OCI-LY7 (cell line): ENCODE results near the gene ICOS. TPM values are rescaled to one million over a fixed set of nuclear protein-coding genes. Genes with fewer than 3 reads are reported as not detected.

Experiments used
- BruUV-seq: library from RNA; stranded (reverse); fragments of 400-500 nt; replicated peaks from 2 replicates; lab custom pipeline; 2021; lab: Mats Ljungman, UMichigan
- CTCF ChIA-PET: fragments of 300-600 bp; sonication (Branson Sonifier 250); formaldehyde crosslinking; loops from one replicate; lab custom pipeline; 2022; ENCODE audit warnings: antibody characterized with exemption; ENCODE audit not compliant: unreplicated experiment; lab: Charles Lee
- POLR2A ChIA-PET: fragments of 300-600 bp; sonication (Branson Sonifier 250); formaldehyde crosslinking; loops from one replicate; lab custom pipeline; 2022; ENCODE audit warnings: antibody characterized with exemption; lab: Charles Lee
- DNase-seq: peaks from one replicate; pipeline ENCODE4 v3.0.0-alpha.2; 2015; ENCODE audit warnings: low spot score
- H2AFZ ChIP-seq: fragments of 200-600 bp; sonication (generic), shearing (Covaris generic); 2 replicates; pipeline ENCODE4 v1.6.1; 2014; ENCODE audit warnings: mild to moderate bottlenecking, antibody characterized with exemption, low read length, moderate library complexity
- H3K27ac ChIP-seq: fragments of 200-600 bp; sonication (generic); 2 replicates; pipeline ENCODE4 v1.5.1; 2014; ENCODE audit warnings: mixed run types, low read depth, mild to moderate bottlenecking, moderate library complexity, low read length, inconsistent platforms; ENCODE audit not compliant: poor library complexity, severe bottlenecking
- H3K36me3 ChIP-seq: fragments of 200-600 bp; sonication (generic); 2 replicates; pipeline ENCODE4 v1.6.1; 2014; ENCODE audit warnings: mild to moderate bottlenecking, antibody characterized with exemption, low read length, moderate library complexity, mixed read lengths; ENCODE audit not compliant: insufficient read depth
- H3K4me1 ChIP-seq: fragments of 200-600 bp; sonication (generic); 2 replicates; pipeline ENCODE4 v1.5.1; 2014; ENCODE audit warnings: mild to moderate bottlenecking, low read length; ENCODE audit not compliant: insufficient read depth, poor library complexity, severe bottlenecking
- H3K4me2 ChIP-seq: fragments of 200-600 bp; sonication (generic); 2 replicates; pipeline ENCODE4 v1.6.1; 2014; ENCODE audit warnings: mild to moderate bottlenecking, low read length
- H3K4me3 ChIP-seq: fragments of 200-600 bp; sonication (generic); 2 replicates; pipeline ENCODE4 v1.5.1; 2014; ENCODE audit warnings: mild to moderate bottlenecking, low read depth, low read length; ENCODE audit not compliant: poor library complexity, severe bottlenecking
- H3K79me2 ChIP-seq: fragments of 200-600 bp; sonication (generic); 2 replicates; pipeline ENCODE4 v1.6.1; 2016; ENCODE audit warnings: low read depth, mild to moderate bottlenecking, low read length, moderate library complexity, mixed read lengths; ENCODE audit not compliant: insufficient read depth
- H3K9me2 ChIP-seq: fragments of 200-600 bp; sonication (generic); 2 replicates; pipeline ENCODE4 v1.6.1; 2016; ENCODE audit warnings: mild to moderate bottlenecking, low read length, mixed read lengths; ENCODE audit not compliant: insufficient read depth
- H3K9me3 ChIP-seq: fragments of 200-600 bp; sonication (generic); 2 replicates; pipeline ENCODE4 v1.6.1; 2014; ENCODE audit warnings: mild to moderate bottlenecking, mixed run types, low read length, mixed read lengths
- H4K20me1 ChIP-seq: fragments of 200-600 bp; sonication (generic); 2 replicates; pipeline ENCODE4 v1.6.1; 2014; ENCODE audit warnings: mild to moderate bottlenecking, antibody characterized with exemption, low read length, moderate library complexity, mixed read lengths; ENCODE audit not compliant: insufficient read depth
- EZH2phosphoT487 ChIP-seq: fragments of 200-600 bp; sonication (generic); IDR thresholded peaks from 2 replicates; pipeline ENCODE4 v1.6.1; 2018; ENCODE audit warnings: low read depth, borderline replicate concordance, mild to moderate bottlenecking, mixed run types, antibody characterized with exemption, low read length, moderate library complexity, mixed read lengths
- intact Hi-C: fragments of 100-400 bp; cut with micrococcal nuclease; formaldehyde crosslinking; loops from one replicate; pipeline ENCODE4 v1.10.0; 2022; ENCODE audit not compliant: unreplicated experiment
- total RNA-seq, 2 experiments: library from RNA; depleted of rRNA in 1 of 2; stranded (reverse); fragments of >200 nt in 1 of 2; shearing (Covaris generic) in 1 of 2; gene quantifications; 2 replicates each; pipeline ENCODE4 v1.2.3, GENCODE V29; 2014 to 2022
- TF ChIP-seq, protein P1 (sequence below): fragments of 200-600 bp; sonication (generic); conservative IDR thresholded peaks from 2 replicates; pipeline ENCODE4 v1.5.1; 2014; ENCODE audit warnings: mild to moderate bottlenecking, antibody characterized with exemption, low read length, moderate library complexity, mixed read lengths

ICOS gene
- total RNA-seq, 2 experiments from 2014 or later = not detected

DNA sequence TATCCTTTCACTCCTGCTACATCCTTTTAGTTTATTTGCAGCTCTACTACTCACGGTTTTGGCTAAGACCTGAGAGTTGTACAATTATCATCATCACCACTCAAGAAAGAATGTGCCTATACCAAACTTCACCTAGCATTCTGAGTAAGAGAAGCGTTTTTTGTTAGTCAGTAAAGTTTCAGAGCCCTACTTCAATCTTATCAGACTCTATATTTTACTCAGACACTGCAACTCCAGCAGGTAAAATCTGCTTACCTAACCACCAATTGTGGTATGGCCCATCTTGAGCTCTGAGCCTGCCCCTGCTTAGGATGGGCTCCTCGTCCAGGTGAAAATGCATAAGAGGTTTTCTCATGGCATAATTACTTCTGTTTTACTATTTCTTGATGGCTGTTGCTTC is 37.1 kb downstream of the ICOS start:
- no peak for TF ChIP-seq EZH2phosphoT487
- TF ChIP-seq, protein P1, sequence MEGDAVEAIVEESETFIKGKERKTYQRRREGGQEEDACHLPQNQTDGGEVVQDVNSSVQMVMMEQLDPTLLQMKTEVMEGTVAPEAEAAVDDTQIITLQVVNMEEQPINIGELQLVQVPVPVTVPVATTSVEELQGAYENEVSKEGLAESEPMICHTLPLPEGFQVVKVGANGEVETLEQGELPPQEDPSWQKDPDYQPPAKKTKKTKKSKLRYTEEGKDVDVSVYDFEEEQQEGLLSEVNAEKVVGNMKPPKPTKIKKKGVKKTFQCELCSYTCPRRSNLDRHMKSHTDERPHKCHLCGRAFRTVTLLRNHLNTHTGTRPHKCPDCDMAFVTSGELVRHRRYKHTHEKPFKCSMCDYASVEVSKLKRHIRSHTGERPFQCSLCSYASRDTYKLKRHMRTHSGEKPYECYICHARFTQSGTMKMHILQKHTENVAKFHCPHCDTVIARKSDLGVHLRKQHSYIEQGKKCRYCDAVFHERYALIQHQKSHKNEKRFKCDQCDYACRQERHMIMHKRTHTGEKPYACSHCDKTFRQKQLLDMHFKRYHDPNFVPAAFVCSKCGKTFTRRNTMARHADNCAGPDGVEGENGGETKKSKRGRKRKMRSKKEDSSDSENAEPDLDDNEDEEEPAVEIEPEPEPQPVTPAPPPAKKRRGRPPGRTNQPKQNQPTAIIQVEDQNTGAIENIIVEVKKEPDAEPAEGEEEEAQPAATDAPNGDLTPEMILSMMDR = no peak
- no peaks in the 10 kb centered on the region for H3K9me3 ChIP-seq
- POLR2A ChIA-PET = no interaction called here
- no peaks in the 10 kb centered on the region for H3K79me2 ChIP-seq
- no peaks in the 10 kb centered on the region for H3K36me3 ChIP-seq
- BruUV-seq = no TSS peak
- H3K4me1 ChIP-seq = no peaks in the 10 kb centered on the region
- CTCF ChIA-PET = no interaction called here
- H3K27ac ChIP-seq = no peak overlapping the region
- intact Hi-C loops = no loop called here
- no peaks in the 10 kb centered on the region for H4K20me1 ChIP-seq
- no peak overlapping the region for H3K4me2 ChIP-seq
- H2AFZ ChIP-seq = no peak overlapping the region
- no peak for DNase-seq
- no peaks in the 10 kb centered on the region for H3K9me2 ChIP-seq
- H3K4me3 ChIP-seq = no peak overlapping the region

DNA sequence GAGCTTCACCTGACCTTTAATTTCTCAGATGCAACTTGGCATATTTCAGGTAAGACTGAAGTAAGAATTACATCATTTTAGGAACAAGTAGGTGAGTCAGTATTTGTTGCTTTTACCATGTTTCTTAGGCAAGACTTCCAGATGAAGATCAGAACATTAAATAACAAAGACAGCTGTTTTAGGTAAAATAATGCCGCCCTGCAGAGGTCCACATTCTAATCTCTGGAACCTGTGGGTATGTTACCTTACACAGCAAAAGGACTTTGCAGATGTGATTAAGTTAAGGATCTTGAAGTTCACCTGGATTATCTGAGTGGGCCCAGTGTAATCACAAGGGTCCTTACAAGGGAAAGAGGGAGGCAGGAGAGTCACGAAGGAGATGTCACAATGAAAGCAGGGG is 39.3 kb downstream of the ICOS start:
- no peaks in the 10 kb centered on the region for H3K79me2 ChIP-seq
- ChIA-PET POLR2A (no interaction called here), CTCF (no interaction called here)
- H3K9me3 ChIP-seq = no peaks in the 10 kb centered on the region
- DNase-seq = no peak
- H3K27ac ChIP-seq = no peak overlapping the region
- H3K36me3 ChIP-seq = no peaks in the 10 kb centered on the region
- no peak overlapping the region for H3K4me3 ChIP-seq
- TF ChIP-seq, protein P1 = no peak
- H3K9me2 ChIP-seq = no peaks in the 10 kb centered on the region
- H3K4me2 ChIP-seq = no peak overlapping the region
- H2AFZ ChIP-seq = no peak overlapping the region
- no peaks in the 10 kb centered on the region for H3K4me1 ChIP-seq
- no TSS peak for BruUV-seq
- no peaks in the 10 kb centered on the region for H4K20me1 ChIP-seq
- intact Hi-C loops = no loop called here

DNA sequence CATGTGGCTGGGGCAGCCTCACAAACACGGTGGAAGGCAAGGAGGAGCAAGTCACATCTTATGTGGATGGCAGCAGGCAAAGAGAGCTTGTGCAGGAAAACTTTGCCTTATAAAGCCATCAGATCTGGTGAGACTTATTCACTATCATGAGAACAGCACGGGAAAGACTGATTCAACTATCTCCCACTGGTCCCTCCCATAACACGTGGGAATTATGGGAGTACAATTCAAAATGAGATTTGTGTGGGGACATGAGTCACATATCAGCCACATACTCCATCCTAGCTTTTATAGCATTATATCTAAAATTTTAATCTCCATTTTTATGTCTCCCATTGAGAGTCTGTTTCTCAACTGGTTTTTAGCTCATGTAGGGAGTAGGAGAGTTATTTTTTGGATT is 45.7 kb downstream of the ICOS start:
- Histone ChIP-seq H3K79me2 (no peaks in the 10 kb centered on the region), H4K20me1 (no peaks in the 10 kb centered on the region), H3K9me2 (no peaks in the 10 kb centered on the region), H3K4me3 (no peak overlapping the region), H3K36me3 (no peaks in the 10 kb centered on the region), H3K9me3 (no peaks in the 10 kb centered on the region), H3K27ac (no peak overlapping the region), H2AFZ (no peak overlapping the region), H3K4me2 (no peak overlapping the region), H3K4me1 (no peaks in the 10 kb centered on the region)
- intact Hi-C loops = no loop called here
- no peak for TF ChIP-seq EZH2phosphoT487
- TF ChIP-seq, protein P1 = no peak
- no TSS peak for BruUV-seq
- ChIA-PET POLR2A (interaction anchor here (1.6 kb wide), 1 partner anchor 11 kb away, joined by 3 read pairs; no protein-coding TSS in a partner anchor), CTCF (no interaction called here)
- no peak for DNase-seq
